ENCODE results near the gene AURKA.
"Not testable (repeated sequence)": the region's sequence is repeated elsewhere in the genome, so short reads cannot be mapped to it uniquely, and the experiment has no call there.

The AURKA gene

DNA sequence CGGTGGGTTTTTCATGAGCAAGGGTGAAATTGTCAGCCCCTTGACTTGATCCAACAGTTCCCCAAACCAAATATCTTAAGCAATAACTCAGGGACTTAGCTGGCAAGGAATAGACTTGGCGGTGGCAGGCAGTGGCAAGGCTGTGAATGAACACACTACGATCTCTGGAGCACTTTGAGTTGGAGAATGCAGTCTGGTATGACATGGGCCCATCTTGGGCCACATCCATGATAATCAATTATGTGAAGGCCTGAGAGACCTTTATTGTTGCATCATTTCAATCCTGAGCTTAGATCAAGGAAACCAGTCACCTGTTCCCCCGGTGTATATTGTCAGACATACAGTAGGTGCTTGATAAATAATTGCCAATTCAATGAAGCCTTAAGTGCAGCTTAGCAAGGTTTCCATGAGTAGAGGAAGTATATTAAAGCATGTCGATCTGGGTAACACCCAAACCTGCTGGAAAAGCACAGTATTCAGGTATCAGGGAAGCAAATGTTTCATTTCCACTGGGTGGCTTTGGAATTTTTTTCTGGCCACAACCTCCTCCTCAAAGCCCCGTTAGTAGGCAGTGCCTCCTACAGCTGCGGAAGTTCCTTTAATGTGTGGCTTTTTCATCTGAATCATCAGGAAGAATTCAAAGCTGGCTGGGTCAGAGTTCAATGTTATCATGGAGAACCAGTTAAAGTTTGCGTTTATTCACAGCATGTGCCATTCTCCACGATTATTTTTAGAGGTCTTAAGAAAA is 30.2 kb upstream of the AURKA start:
- DNase-seq (ENCODE audit: low read depth) = no peak

DNA sequence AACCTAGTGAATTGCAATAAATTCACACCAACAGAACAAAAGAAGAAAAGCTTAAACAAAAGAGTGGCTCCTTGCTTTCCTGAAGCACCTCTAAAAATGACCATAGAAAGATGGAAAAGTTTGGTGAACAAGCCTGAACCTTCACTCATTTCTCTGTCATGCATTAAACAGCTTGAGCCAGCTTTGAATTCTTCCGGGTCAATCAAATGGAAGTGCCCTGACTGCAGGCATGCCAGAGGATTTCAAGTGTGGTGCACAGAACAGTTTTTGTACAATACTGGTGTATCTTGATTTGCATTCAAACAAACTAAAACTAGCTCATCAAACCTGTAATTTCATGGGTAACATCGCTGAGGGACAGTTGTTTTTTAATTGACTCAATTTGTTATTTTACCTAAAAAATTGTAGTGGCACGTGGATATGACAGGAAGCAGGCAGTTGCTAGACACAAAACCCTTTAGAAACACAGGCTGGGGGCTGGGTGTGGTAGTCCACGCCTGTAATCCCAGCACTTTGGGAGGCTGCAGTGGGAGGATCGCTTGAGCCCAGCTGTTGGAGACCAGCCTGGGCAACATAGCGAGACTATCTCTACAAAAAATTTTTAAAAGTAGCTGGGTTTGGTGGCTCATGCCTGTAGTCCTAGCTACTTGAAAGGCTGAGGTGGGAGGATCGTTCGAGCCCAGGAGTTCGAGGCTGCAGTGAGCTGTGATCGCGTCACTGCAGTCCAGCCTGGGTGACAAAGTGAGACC is 29.1 kb upstream of the AURKA start:
- DNase-seq (ENCODE audit: low read depth) = no peak

DNA sequence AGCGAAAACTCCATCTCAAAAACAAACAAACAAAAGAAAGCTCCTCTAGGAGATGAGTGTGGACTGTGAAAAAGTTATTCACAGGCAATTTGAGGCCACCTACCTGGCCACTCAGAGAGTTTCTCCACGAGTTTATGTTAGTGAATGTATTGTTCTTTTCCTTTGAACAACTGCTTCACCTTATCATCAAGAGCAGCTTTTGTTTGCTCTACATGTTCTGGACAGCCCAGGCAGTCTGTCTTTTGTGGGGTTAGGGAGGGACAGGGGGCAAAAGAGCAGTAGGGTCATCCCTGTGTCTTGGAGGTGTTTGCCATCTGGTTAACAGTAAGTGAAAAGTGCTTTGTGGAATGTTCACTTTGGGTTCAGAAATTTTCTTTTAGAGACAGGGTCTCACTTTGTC is 28.0 kb upstream of the AURKA start:
- no peak for DNase-seq (ENCODE audit: low read depth)

DNA sequence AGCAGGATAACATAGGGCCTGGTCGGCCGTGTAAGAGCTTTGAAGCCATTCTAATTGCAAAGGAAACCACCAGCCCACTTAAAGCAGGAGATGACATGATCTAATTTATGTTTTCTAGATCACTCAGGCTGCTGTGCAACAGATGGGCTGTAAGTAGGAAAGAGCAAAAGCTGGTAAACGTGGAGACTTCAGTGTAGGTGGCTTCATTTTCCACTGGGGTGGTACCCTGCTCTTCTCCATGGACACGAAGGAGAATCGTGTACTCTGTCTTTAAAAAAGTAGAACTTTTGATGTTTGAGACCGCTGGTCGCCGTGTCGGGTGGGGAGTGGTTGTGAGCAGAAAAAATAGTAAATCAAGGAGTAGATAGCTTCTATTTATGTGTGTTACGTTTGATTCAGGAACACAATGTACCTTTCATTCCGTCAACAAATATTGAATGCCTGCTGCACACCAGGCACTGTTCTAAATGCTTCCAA is 26.4 kb upstream of the AURKA start:
- DNase-seq (ENCODE audit: low read depth) = no peak

DNA sequence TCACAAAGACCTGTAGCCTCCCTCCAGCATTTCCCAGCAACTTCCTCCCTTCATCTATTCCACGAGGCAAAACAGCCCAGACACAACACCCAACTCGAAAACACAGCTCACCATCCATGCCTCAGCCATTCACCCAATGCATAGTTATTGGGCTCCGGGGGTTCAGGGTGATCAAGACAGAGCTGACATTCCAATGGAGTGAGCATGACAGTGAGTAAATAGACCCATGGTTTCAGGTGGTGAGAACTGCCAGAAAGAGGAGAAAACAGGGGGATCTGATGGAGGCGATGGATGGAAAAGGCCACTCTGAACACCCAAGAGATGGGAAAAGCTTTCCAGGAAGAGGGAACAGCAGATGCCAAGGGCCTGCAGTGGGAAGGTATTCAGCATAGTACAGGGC is 25.9 kb upstream of the AURKA start:
- DNase-seq (ENCODE audit: low read depth) = no peak

DNA sequence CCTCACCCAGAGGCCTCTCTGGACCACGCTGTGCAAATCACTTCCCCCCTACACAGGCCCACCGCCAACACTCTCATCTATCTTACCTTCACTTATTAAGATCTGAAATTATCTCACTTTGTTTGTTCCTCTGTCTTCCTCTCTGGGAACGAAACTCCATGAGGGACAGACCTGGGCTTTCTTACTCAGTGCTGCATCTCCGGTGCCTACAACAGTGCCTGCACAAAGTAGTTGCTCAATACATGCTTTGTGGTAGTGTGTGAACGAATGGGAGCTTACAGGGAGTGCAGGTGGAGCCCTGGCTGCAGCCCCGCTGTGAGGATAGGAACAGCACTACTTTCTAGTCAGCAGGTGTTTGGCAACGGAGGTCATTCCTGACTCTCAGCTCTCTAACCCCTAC is 25.4 kb upstream of the AURKA start:
- no peak for DNase-seq (ENCODE audit: low read depth)

DNA sequence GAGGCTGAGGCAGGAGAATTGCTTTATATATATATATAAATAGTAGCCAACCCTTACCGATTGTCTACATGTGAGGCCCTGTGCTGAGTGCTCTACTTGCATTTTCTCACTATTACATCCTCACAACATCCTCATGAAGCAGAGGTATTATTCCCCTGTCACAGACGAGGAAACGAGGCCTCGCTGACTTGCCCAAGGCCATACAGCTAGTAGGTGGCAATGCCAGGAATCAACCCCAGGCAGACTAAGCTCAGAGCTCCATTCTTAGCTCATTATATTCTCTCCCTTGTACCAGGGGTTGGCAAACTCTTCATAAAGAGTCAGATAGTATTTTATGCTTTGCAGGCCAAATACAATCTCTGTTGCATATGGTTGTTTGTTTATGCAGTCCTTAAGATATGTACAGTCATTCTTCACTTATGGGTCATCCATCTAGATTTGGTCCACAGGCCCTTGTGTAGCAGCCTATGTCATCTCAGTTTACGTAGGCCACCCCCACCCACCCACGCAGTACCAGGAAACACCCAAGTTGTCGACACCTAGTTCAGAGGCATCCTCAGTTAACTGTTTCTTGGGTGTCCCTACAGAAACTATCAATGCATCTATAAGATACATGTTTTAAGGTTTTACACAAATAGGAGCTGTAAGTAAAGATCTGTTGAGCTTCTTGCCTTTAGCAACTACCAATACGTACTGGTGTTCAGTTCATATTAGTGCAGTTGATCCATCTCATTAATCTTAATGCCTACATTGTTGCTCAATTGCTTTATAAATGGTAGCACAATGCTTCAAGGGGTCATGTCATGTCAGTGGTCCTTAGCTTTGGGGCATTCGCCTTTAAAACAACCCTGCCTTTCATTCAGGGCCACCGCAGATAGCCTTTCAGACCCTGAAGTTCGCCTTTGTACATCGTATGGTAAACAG is 23.1 kb upstream of the AURKA start:
- DNase-seq (ENCODE audit: low read depth) = no peak

DNA sequence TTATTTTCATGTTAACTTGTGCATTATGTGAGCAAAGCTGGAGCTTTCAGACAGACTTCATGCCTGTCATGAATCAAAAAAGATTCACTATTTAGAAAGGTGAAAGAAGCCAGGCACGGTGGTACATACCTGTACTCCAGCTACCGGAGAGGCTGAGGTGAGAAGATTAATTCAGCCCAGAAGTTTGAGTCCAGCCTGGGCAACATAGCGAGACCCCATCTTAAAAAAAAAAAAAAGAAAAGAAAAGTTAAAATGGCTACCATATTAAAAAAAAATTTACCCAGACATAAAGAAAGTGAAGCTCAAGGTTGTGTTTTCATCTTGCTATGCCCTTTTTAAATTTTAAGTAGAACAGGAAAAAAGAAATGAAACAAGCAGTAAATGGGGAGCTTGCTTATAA is 20.9 kb upstream of the AURKA start:
- DNase-seq (ENCODE audit: low read depth) = no peak

DNA sequence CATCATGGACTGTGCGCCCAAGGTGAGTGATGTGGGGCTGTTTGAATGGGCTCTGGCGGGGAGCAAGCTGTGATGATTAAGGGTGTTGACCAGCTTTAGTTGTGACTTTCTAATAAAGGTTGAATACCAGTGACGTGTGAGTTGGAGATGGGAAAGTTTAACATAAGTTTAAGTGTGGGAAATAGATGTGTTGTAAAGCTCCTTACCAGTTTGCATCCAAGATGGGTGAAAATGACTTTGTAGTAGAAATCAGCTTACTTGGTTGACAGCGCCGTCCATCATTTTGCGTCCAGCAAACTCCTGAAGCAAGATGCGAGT is 20.4 kb upstream of the AURKA start:
- DNase-seq (ENCODE audit: low read depth) = no peak

DNA sequence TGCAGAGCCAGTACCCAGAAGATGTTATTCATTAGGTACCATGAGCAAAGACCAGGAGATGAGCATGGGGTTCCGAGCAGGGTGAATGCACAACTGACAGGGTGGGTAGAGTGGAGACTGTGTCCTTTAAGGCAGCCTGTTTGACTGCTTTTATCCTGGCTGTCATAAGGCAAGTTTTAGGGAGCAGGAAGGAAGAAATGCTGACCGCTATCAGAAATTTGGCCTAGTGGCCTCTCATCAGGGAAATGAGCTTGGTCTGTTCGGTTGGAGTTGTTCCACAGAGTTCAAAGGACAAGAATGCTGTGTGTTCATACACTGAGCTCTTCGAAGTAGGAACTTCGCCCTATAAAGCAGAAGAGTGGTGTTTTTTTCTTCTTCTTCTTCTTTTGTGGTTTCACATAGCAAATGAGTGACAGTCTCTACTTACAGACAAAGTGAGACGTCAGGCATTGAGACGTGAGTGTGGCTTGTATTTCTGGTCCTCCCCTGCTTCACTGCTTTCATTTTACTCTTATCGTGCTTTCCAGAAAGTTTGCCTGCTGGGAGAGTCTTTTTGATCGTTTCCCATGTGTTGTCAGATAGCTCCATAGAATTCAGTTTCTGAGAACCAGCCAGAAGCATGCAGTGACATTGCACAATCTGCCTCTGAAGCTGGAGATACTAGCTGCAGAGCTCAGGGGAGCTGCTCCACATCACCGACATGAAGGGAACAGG is 19.9 kb upstream of the AURKA start, which contains the start of gene CASS4:
Gene CASS4 (plus strand): TSS at position 502 of the 714 bp plus-strand sequence. CDS start 199 bp downstream, at position 701.
- no peak for DNase-seq (ENCODE audit: low read depth)

DNA sequence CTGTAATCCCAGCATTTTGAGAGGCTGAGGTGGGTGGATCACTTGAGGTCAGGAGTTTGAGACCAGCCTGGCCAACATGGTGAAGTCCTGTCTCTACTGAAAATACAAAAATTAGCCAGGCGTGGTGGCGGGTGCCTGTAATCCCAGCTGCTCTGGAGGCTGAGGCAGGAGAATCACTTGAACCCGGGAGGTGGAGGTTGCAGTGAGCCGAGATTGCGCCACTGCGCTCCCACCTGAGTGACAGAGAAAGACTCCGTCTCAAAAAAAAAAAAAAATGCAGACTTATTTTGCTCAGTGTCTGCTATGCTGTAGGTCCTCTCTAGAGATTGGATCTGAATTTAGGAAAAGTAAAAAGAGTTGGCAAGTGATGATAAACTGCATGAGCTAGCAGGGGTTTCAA is 19.3 kb upstream of the AURKA start:
- not testable (repeated sequence) for DNase-seq (ENCODE audit: low read depth)

DNA sequence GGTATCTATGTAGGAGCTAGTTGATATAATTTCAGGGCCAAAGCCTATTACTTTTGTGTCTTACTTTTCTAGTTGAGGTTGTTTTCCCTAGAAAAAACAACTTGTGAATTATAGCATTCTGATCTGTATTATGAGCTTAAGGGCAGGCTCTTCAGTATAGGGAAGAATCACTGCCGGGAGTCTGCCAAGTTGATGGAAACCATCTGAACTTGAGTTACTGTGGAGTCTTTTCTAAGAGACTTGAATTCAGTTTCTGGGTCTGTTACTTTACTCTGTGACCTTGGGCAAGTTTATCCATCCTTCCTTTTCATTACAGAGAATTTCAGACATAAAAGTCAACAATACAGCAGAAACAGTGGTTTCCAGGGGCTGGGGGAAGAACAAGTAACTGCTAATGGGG is 17.9 kb upstream of the AURKA start:
- no peak for DNase-seq (ENCODE audit: low read depth)

DNA sequence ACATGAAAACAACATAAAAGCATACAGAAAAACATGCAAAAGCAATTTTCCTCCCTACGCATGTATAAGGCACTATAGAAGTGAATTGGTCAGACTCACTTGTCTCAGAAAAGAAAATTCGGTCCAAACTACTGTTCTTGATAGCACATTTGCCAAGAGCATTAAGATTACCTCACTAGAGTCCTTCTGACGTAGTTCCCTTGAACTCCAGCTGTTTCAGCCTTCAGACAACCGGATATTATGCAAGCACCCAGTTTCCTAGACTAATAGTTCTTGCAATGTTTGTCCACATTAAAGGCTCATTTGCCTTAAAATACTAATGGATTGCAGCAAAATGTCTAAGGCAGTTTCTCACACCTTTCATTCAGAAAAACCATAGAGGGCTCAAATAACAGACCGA is 17.5 kb upstream of the AURKA start:
- DNase-seq (ENCODE audit: low read depth) = no peak

DNA sequence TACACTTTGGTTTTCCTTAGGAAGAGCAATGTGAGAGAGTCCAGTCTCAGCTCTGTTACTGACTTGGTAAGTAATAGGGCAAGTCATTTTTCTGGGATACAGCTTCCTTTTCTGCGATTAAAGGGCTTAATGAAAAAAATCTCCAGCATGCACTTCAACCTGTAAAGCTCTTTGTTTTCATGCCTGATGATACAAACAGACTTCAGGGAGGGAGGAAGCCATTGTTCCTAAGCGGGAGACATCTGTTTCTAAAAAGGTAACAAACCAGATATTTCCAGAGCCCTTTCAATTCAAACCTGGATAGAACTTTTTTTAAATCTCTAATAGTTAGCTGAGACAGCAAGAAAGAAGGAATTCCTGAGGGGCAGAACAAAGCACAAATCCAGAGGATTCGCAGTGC is 14.9 kb upstream of the AURKA start:
- no peak for DNase-seq (ENCODE audit: low read depth)

DNA sequence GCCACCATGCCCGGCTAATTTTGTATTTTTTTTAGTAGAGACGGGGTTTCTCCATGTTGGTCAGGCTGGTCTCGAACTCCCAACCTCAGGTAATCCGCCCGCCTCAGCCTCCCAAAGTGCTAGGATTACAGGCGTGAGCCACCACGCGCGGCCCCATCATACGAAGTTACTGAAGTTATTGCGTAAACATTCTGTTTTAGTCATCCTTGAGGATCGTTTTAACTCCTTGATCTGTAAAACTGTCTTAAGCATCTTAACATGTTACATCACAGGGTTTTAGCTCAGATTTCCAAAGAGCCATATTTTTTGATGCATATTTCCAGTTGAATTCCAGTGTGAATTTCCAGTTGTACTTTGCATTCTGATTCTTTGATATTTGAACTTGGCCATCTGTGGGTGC is 13.3 kb upstream of the AURKA start:
- not testable (repeated sequence) for DNase-seq (ENCODE audit: low read depth)

DNA sequence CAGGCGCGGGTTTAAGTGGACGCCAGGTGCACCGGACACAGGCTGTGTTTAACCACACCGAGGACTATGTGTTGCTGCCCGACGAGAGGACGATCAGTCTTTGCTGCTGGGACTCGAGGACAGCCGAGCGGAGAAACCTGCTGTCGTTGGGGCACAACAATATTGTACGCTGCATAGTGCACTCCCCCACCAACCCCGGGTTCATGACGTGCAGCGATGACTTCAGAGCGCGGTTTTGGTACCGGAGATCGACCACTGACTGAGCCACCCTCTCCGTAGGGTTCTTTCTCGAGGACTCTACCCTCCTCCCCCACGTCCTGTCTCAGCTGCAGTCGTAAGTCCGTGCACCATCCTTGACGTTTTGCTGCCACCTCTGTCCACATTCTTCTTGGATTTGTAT is 11.4 kb upstream of the AURKA start:
- no peak for DNase-seq (ENCODE audit: low read depth)

DNA sequence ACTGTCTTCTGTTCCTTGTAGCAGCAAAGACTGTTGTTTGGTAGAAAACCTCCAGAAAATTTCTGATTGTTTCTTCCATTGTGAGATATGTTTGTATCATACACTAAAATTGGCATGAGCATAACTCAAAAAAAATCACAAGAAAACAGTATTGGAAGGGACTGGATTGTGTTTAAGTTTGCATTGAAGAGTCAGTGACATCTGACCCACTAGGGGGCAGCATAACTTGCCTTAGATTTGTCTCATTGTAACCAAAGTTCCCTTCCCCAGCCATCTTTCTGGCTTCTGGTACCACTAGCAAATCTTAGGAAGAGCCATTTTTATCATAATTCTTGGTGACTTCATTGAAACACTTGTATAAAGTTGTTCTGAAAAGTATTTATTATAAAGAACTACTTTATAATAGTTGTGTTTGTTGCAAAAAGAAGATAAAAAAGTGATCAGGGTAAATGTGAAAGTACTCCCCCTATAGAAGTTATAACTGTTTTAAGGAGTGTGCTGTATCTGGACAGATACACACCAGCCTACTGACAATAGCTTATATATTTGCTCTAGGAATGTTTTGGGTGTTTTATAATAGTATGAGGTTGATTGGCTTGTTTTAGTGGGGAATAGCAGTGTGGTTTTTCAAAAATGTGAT is 8.1 kb upstream of the AURKA start:
- DNase-seq (ENCODE audit: low read depth) = peak; percentile 46

DNA sequence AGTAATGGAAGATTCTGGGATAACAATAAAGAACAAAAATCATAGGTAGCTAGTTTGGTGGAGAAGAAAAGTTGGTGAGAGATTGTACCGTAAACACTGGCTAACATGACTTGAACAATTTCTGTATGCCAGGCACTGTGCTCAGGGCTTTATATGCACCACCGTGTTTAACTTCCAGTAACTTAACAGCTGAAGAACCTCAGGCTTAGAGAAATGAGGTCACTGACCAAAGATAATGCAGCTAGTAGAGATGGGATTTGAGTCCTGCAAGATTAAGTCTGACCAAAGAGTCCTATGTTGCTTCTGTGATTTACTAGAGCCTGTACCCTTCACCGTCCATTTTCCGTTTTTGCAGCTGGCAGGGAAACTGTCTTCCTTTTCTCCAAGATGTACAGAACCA is 3.2 kb upstream of the AURKA start:
- no peak for DNase-seq (ENCODE audit: low read depth)

DNA sequence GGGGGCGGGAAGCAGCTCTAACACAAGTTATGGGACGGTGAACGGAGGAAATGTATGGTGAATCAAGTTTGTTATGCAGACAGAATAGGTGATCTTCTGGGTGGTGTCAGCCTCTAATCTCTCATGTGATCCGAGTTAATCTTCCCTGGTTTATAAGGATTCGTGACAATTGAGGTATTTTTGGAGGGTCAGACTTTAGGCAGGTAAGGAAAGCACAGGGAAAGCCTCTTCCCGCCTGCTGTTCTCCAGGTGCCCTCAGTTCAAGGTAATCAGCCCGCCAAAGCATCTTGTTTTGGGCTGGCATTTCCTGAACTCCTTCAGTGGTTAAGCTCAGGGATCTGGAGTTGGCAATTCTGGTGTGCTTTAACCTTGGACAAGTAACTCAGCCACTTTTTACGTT is 1.6 kb upstream of the AURKA start:
- no peak for DNase-seq (ENCODE audit: low read depth)

DNA sequence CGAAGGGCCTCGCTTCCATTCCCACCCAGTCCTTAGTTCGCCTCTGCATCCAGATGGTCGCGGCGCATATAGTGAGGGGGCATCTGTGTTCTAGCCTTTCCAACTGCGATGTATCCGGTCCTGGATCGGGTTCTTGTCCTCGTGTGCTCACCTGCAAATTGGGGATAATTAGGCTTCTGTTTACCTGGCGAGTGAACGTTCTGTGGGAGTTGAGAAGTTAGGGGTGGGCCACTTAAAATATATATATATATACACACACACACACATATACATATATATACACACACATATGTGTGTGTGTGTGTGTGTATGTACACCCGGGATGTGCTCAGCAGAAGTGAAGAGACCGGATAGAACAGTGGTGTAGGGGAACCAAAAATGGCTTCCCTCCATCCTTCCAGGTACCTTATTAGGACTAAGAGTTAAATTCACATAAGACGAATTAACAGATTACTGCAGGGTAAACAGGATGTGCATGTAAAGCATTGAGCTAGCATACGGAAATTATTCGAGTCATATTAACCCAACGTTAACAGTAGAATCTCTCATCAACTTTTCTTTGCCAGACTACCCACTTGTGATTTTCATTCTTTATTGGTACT is 967 bp upstream of the AURKA start:
- no peak for DNase-seq (ENCODE audit: low read depth)

DNA sequence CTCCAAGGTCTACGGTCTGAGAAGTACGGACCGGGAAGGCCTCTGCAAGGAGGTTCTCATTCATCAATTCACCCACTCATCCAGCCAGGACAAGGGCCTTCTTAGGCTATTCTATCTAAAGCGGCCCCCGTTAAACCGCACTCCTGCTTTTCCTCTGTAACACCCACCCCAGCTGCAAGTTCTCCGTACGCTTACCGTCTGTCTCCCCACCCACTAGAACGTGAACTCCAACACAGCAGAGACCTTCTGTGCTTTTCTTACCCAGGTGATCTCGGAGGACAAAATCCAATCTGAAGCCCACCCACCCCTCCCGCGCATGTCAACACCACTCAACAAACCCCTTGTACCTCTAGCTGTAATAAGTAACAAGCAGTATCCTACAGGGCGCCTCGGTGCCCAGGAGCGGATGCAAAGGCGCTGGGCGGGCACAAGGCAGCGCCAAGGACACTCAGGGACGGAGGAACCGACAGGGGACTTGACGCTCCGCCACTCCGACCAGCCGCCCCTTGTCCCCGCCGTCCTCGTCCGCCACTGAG is 351 bp downstream of the AURKA start:
- no peak for DNase-seq (ENCODE audit: low read depth)

Data from T follicular helper cell (primary cell).